Fibroblast of skin of right quadriceps (primary cell): ENCODE data around the gene UMODL1.

Source experiments
- DNase-seq: peaks from one replicate; pipeline ENCODE4 v3.0.0-alpha.2; 2013

Gene UMODL1

GRCh38 chr21:42102076-42102475 lies 31.0 kb downstream of the UMODL1 start:
- peak; percentile 36 for DNase-seq

- no peak for DNase-seq
Observed at GRCh38 chr21:42102526-42102925, 31.4 kb downstream of the UMODL1 start.

DNA sequence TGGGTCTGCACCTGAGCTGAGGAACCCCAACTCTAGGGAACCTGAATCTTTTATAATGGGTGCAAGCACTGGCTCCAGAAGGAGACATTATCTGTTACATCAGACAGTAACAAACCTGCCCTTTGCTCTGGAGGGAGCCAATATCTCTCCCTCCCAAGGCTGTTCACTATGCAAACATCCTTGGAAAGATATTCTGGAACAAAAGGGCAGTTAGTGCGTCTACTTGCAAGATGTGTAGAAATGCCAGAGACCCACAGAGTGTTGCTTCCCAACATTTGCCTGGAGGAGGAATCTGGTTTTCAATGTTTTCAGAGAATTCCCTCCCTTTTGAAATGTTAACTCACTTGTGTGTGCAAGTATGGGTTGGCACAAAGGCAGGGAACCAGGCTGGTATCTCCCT lies 31.9 kb downstream of the UMODL1 start:
- no peak for DNase-seq

DNA sequence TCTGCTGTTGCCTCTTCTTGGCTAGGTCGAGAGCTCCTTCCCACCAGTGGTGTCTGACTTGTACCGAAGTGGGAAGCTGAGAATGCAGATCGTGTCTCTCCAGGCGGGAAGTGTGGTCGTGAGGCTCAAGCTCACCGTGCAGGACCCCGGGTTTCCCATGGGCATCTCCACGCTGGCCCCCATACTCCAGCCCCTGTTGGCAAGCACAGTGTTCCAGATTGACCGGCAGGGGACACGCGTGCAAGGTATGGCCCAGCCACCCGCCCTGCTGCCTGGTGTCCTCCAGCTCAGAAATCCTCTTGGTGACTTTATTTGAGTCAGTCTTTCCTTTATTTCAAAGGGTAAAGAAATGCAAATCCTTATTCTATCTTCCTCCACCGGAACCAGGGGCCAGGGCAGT lies 32.7 kb downstream of the UMODL1 start:
- no peak for DNase-seq

- DNase-seq: no peak
Observed at GRCh38 chr21:42105476-42106315, 34.6 kb downstream of the UMODL1 start.

DNA sequence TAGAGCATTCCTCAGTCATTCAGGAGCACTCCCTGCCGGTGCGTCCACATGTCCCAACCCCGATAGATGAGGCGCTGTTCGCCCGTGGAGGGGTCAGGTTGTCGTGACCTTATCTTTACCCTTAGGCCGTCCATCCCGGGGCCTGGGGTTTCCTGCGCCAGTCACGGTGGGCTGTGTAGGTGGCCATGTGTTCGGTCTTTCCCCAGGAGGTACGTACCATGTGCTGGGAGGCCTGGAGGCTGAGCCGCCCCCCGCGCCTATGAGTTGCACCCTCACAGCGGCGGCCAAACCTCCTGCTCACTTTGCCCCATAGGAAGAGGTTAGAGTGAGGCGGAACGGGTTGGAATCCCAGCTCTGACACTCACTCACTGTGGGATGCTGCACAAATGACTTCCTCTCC lies 35.3 kb downstream of the UMODL1 start:
- DNase-seq: no peak

GRCh38 chr21:42107177-42107880 lies 36.2 kb downstream of the UMODL1 start:
- no peak for DNase-seq

DNA sequence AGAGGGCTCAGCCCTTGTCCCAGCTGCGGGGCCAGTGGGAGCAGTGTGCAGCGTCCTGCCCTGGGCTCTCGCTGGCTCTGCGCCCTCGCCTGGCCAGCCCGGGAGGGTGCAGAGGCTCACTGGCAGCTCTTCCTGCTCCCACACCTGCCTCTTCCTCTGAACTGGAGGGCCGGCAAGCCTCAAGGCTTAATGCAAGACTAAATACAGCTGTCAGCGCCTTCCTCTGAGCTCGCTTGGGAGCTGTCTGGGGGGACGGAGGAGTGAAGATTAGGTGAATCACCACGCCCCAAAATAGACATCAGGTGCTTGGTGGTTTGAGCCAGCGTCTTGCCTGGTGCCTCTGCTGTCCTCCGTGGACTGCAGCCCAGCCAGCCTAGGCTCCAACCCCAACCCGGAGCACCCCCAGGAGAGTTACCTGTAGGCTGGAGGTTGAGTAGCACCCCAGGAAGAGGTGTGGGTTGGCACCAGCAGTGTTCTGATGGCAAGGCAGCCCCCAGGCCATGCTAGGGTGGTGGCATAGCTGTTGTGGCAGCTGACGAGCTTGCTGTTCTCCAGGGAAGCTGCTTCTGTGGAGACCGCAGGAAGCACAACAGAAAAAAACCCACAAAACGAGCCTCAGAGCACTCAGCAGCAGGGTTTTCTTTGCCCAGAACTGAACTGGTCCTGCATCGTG lies 36.9 kb downstream of the UMODL1 start:
- DNase-seq: peak; percentile 53

GRCh38 chr21:42108554-42109340 lies 37.6 kb downstream of the UMODL1 start:
- no peak for DNase-seq

DNA sequence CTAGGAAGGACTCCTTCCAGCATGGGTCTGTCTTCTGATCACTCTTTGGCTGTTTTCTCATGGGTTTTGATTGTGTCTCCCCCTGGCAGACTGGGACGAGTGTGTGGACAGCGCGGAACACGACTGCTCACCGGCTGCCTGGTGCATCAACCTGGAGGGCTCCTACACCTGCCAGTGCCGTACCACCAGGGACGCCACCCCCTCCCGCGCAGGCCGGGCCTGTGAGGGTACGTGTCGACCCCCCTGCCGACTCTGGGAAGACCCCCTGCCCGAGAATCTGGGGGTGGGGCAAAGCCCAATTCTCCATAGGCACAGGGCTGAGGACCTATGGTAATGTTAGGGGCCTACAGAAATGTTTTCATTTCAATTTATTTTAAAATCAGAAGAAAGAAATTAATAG lies 38.4 kb downstream of the UMODL1 start:
- DNase-seq: no peak

- DNase-seq: no peak
Observed at GRCh38 chr21:42109873-42110525, 38.9 kb downstream of the UMODL1 start.

DNA sequence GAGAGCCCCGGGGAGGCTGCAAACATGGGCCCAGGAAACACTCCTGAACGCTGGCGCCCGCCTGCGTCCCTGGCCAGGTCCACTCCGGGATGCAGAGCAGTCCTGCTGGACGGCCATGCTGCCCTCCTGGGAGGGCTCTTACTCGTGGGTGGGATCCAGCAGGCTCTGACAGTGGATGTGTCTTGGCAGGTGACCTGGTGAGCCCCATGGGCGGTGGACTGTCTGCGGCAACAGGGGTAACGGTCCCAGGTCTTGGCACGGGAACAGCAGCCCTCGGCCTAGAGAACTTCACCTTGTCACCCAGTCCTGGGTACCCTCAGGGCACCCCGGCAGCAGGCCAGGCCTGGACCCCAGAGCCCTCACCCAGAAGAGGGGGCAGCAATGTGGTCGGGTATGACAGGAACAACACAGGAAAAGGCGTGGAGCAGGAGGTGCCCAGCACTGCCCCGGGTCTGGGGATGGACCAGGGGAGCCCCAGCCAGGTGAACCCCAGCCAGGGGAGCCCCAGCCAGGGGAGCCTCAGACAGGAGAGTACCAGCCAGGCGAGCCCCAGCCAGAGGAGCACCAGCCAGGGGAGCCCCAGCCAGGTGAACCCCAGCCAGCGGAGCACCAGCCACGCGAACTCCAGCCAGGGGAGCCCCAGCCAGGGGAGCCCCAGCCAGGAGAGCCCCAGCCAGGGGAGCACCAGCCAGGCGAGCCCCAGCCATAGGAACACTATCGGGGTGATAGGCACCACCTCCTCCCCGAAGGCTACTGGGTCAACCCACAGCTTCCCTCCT lies 39.8 kb downstream of the UMODL1 start:
- no peak for DNase-seq

DNA sequence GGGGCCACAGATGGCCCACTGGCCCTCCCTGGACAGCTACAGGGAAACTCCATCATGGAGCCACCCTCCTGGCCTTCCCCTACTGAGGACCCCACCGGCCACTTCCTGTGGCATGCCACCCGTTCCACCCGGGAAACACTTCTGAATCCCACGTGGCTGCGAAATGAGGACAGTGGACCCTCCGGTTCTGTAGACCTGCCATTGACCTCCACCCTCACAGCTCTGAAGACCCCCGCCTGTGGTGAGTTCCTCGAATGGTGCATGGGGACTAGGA lies 40.3 kb downstream of the UMODL1 start:
- DNase-seq: no peak

GRCh38 chr21:42111811-42112210 lies 40.7 kb downstream of the UMODL1 start:
- no peak for DNase-seq

- DNase-seq: no peak
Observed at GRCh38 chr21:42112238-42112637, 41.1 kb downstream of the UMODL1 start.

- peak; percentile 54 for DNase-seq
Observed at GRCh38 chr21:42112857-42113256, 41.7 kb downstream of the UMODL1 start.

DNA sequence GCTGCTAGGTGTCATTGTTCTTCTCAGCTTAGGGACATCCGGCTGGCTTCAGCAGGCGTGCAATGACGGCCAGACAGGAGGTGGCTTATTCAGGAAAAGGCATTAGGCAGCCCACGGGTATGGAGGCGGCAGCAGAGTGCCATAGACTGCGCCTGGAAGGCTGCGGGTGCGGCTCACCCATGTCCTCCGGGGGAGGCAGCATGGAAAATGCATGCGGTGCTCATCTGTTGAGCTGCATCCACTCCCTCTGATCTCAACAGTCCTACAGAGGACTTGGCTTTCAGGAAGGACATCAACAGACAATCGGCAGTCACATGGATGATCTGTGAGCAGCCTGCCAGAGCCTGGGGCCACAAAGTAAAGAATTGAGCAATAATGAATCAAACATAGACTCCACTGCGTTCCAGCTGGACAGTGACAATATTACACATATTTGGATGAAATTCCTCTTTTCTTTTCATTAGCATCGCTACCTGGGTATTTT lies 42.9 kb downstream of the UMODL1 start:
- DNase-seq: no peak

DNA sequence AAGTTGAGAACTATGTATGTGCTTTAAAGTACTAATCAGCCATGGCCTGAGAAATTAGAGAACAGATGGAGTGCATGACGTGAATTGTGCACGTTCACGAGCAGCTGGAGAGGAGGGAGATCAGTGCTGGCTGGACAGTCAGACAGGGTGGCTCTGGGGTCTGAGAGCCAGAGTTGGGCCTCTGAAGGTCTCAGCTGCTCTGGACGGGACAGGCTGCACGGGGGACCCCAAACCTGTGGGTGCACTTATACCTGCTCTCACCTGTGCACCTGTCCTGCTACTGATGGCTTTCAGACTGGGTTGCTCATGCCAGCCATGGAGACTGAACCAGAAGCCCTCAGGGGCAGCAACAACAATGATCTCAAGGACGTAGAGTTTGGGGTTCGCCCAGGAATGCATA lies 43.5 kb downstream of the UMODL1 start:
- DNase-seq: no peak

GRCh38 chr21:42115136-42115683 lies 44.1 kb downstream of the UMODL1 start:
- no peak for DNase-seq

- DNase-seq: peak; percentile 25
Observed at GRCh38 chr21:42116551-42116950, 45.4 kb downstream of the UMODL1 start.

DNA sequence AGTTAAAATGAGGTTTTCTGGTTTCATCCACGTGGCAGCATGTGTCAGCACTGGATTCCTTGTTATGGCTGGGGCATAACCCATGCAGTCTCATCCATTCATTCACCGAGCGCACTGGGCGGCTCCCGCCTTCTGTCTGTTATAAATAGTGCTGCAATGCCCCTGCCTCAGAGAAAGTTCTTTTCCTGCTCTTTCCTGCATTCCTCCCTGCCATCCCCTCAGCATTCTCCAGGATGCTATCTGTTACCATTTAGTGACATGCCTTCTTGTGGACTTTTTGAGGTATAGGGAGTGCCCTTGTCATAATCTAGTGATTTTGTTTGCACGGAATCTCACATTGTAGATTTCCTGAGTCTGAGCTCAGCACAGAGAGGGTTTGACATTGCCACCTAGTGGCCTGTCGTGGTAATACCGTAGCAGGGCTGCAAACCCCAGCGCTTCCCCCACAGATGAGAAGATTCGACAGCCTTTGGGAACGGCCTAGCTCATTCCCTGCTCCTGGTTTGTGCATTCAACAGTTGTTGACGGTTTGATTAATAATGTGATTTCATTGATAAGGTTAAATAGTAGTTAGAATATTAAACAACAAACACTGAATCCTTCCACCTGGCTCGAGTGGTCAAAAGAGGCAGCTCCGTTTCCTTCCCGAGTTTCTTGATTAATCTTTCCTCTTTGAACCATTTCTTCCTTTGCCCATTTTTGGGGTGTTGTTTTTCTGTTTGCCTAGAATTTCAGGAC lies 46.3 kb downstream of the UMODL1 start:
- peak; percentile 76 for DNase-seq
